ENCODE results near the gene FUT1. TPM values are rescaled to one million over a fixed set of nuclear protein-coding genes. Genes with fewer than 3 reads are reported as not detected.
"Not testable (repeated sequence)": the region's sequence is repeated elsewhere in the genome, so short reads cannot be mapped to it uniquely, and the experiment has no call there.

The FUT1 gene
- total RNA-seq, 2 donors from 2014 or later, result 3.1 to 3.3 TPM

DNA sequence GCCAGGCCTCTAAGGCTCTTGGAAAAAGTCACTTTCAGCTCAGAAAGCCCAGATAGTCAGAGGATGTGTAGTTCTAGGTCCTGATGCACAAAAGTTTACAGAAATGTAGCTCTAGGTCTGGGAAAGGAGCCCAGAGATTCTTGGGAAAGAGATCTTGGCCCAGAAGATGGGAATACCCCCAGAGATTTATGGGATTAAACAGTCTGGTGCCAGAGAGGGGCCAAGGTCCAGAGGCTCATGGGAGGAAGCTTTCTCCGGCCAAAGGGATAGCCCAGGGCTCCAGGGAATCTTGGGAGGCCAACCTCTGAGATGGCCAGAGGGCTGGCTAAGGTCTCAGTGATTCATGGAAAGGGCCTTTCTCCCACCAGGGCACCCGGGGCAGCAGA, 43.2 kb upstream of the FUT1 start:
- Histone ChIP-seq H3K4me3 (no peak overlapping the region), H3K4me1 (peaks cover 0 to 16% of the 10 kb centered on the region in 2 donors), H3K27me3 (no peaks in the 10 kb centered on the region), H3K9me3 (no peaks in the 10 kb centered on the region), H3K27ac (peak overlapping the region; percentile 88 to 91), H3K36me3 (no peaks in the 10 kb centered on the region)
- DNase-seq (ENCODE audit: low spot score), result peak; percentile 67
- TF ChIP-seq, protein P1, sequence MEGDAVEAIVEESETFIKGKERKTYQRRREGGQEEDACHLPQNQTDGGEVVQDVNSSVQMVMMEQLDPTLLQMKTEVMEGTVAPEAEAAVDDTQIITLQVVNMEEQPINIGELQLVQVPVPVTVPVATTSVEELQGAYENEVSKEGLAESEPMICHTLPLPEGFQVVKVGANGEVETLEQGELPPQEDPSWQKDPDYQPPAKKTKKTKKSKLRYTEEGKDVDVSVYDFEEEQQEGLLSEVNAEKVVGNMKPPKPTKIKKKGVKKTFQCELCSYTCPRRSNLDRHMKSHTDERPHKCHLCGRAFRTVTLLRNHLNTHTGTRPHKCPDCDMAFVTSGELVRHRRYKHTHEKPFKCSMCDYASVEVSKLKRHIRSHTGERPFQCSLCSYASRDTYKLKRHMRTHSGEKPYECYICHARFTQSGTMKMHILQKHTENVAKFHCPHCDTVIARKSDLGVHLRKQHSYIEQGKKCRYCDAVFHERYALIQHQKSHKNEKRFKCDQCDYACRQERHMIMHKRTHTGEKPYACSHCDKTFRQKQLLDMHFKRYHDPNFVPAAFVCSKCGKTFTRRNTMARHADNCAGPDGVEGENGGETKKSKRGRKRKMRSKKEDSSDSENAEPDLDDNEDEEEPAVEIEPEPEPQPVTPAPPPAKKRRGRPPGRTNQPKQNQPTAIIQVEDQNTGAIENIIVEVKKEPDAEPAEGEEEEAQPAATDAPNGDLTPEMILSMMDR (IDR thresholded peaks at IDR 0.05), result no peak

DNA sequence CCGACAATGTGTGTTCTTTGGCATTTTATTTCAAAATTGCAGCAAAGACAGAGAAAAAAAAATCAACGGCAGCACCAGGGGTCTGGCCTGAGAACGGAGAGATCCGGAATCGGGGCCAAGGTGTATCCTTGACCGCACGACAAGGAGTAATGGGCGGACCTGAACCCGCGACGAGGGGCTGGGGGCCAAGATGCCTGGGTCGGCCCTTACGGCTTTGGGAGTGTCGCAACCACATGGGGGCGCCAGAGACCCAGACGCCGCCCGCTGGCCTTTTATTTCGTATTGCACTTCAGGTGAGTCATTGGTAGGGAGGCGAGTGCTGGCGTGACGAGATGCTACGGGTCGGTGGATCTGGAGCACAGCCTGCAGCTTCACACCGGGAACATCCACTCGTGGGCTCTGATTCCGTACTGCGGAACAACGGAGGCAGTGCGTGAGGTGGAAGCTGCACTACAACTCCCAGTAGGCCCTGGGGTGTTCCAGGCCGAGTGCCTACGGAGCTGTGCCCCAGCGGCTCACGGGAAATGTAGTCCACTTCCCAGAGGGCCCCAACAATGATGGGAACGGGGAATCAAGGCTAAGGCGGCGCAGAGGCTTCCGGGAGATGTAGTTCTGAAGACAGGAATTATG, 42.7 kb upstream of the FUT1 start:
- Histone ChIP-seq H3K36me3 (no peaks in the 10 kb centered on the region), H3K4me1 (peaks cover 0 to 16% of the 10 kb centered on the region in 2 donors), H3K4me3 (peak overlapping the region; percentile 27 to 56), H3K27ac (peak overlapping the region; percentile 88 to 91), H3K27me3 (no peaks in the 10 kb centered on the region), H3K9me3 (no peaks in the 10 kb centered on the region)
- TF ChIP-seq, protein P1 (IDR thresholded peaks at IDR 0.05), result peak; percentile 97 to 98
- DNase-seq (ENCODE audit: low spot score), result peak; percentile 94

GRCh38 chr19:48794291-48794690, 41.9 kb upstream of the FUT1 start:
- TF ChIP-seq, protein P1 (IDR thresholded peaks at IDR 0.05), result no peak
- no peak overlapping the region for H3K27ac ChIP-seq

DNA sequence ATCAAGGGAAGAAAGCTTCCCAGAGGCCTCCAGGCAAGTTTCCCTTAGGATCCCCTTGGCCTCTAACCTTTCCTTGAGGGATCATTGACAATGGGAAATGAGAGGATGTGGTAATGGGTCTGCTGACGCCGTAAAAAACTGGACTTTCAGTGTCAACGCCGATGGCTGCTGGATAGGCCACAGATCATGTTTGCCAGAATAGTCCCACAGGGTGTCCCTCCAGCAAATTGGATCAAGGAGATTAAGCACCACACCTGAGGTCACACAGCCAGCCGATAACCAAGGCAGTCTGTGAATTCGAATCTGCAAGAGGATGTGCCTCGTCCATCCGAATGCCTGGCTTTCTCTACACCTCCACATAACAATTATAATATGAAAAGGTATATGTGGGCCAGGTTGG, 40.8 kb upstream of the FUT1 start:
- no peak for DNase-seq (ENCODE audit: low spot score)
- H3K27ac ChIP-seq, result no peak overlapping the region
- TF ChIP-seq, protein P1 (IDR thresholded peaks at IDR 0.05), result no peak
- H3K4me1 ChIP-seq, result peaks cover 0 to 16% of the 10 kb centered on the region in 2 donors
- H3K9me3 ChIP-seq, result no peaks in the 10 kb centered on the region
- H3K36me3 ChIP-seq, result no peaks in the 10 kb centered on the region
- H3K4me3 ChIP-seq, result no peak overlapping the region
- no peaks in the 10 kb centered on the region for H3K27me3 ChIP-seq

More at GRCh38 chr19:48794291-48794690, 41.9 kb upstream of the FUT1 start:
- Histone ChIP-seq H3K4me3 (no peak overlapping the region), H3K27me3 (no peaks in the 10 kb centered on the region), H3K4me1 (peaks cover 0 to 16% of the 10 kb centered on the region in 2 donors), H3K9me3 (no peaks in the 10 kb centered on the region), H3K36me3 (no peaks in the 10 kb centered on the region)
- DNase-seq (ENCODE audit: low spot score), result no peak

DNA sequence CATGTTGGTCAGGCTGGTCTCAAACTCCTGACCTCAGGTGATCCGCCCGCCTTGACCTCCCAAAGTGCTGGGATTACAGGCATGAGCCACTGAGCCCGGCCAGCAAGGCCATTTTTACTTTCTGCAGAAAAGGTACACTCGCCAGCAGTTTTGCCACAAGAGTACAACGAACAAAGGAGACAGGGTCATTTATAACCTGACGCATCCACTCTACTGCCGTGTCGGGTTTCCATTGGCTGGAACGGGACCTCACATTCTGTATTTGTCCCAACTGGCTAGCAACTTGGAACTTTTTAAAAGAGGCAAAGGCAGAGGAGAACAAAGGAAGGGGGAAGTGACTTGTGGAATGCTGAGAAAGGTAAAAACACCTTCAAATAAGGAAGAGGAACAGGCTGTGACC, 34.9 kb upstream of the FUT1 start:
- not testable (repeated sequence) for H3K4me3 ChIP-seq; H3K4me1 ChIP-seq; H3K27ac ChIP-seq; H3K36me3 ChIP-seq; H3K27me3 ChIP-seq; H3K9me3 ChIP-seq; DNase-seq (ENCODE audit: low spot score)

- not testable (repeated sequence) for H3K27ac ChIP-seq; DNase-seq (ENCODE audit: low spot score); H3K4me3 ChIP-seq; H3K9me3 ChIP-seq; H3K27me3 ChIP-seq; H3K4me1 ChIP-seq; H3K36me3 ChIP-seq
Measured at GRCh38 chr19:48786422-48786821, 34.0 kb upstream of the FUT1 start.

GRCh38 chr19:48784527-48784926, 32.1 kb upstream of the FUT1 start:
- no peaks in the 10 kb centered on the region for H3K9me3 ChIP-seq
- TF ChIP-seq, protein P1 (IDR thresholded peaks at IDR 0.05), result no peak
- no peak overlapping the region for H3K4me3 ChIP-seq
- H3K27me3 ChIP-seq, result no peaks in the 10 kb centered on the region
- peaks cover 0 to 7% of the 10 kb centered on the region in 2 donors for H3K4me1 ChIP-seq
- no peaks in the 10 kb centered on the region for H3K36me3 ChIP-seq
- no peak for DNase-seq (ENCODE audit: low spot score)
- no peak overlapping the region for H3K27ac ChIP-seq
